ENCODE results near the gene DHX58. TPM values are rescaled to one million over a fixed set of nuclear protein-coding genes. Genes with fewer than 3 reads are reported as not detected.

The DHX58 gene
- total RNA-seq, 1 donor from 2014 or later: 28.4 TPM

DNA sequence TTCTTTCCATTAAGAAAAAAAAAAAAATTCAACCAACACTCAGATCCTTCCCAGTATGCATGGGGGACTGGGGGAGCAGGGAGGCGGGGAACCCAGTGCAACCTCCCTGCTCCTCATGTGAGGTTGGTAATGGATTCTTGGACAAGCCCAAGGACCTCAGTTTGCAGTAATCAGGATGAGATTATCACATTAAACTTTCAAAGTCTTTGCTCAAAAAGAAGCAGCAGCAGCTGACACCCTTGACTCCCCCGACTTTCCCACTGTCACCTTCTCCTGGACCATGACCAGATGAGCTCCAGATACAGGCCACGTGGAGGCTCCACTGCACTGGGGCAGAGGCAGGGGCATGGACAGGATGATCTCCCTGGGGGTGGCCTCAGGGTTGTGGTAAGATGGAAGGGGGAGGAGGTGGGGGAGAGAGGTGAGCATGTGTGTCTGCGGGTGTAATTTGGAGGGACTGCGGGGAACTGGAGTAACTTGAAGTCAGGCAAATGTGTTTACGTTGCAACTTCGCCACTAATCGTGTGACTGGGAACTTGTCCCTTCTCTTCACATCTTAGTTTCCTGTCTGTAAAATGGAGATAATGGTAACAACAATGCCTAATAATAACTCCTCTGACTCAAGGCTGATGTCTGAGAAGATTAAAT lies 34.0 kb downstream of the DHX58 start:
- intact Hi-C loops (cut with micrococcal nuclease): no loop called here
- peaks cover 11% of the 10 kb centered on the region for H3K27me3 Mint-ChIP-seq (ENCODE audit: insufficient read depth)
- no peak for DNase-seq (ENCODE audit: low spot score)
- no peaks in the 10 kb centered on the region for H3K9me3 Mint-ChIP-seq
- no peak overlapping the region for H3K27ac Mint-ChIP-seq
- H3K4me3 Mint-ChIP-seq: no peak overlapping the region
- H3K36me3 Mint-ChIP-seq (ENCODE audit: low read depth): no peaks in the 10 kb centered on the region
- H3K4me1 Mint-ChIP-seq (ENCODE audit: low read depth): no peaks in the 10 kb centered on the region

DNA sequence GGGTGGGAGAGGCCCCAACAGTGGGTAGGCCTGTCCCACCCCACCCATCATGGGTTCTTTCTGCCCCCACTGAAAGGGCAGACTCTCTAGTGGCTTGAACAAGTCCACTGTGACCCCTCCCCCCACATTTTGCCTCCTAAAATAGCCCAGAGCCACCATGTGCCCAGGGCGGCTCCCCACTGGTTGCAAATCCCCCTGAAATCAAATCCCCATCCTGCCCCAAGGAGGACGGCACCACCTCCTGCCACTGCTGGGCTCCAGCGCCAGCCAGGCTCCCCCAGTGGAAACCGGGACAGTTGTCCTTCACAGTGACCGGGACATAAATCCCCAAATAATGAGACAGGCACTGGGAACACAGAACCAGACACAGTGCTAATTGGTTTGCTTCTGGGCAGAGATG lies 34.8 kb downstream of the DHX58 start:
- Mint-ChIP-seq H3K36me3 (ENCODE audit: low read depth) (no peaks in the 10 kb centered on the region), H3K4me1 (ENCODE audit: low read depth) (no peaks in the 10 kb centered on the region), H3K9me3 (no peaks in the 10 kb centered on the region), H3K27me3 (ENCODE audit: insufficient read depth) (peaks cover 19% of the 10 kb centered on the region), H3K4me3 (no peak overlapping the region), H3K27ac (no peak overlapping the region)
- no peak for DNase-seq (ENCODE audit: low spot score)
- intact Hi-C loops (cut with micrococcal nuclease): no loop called here

DNA sequence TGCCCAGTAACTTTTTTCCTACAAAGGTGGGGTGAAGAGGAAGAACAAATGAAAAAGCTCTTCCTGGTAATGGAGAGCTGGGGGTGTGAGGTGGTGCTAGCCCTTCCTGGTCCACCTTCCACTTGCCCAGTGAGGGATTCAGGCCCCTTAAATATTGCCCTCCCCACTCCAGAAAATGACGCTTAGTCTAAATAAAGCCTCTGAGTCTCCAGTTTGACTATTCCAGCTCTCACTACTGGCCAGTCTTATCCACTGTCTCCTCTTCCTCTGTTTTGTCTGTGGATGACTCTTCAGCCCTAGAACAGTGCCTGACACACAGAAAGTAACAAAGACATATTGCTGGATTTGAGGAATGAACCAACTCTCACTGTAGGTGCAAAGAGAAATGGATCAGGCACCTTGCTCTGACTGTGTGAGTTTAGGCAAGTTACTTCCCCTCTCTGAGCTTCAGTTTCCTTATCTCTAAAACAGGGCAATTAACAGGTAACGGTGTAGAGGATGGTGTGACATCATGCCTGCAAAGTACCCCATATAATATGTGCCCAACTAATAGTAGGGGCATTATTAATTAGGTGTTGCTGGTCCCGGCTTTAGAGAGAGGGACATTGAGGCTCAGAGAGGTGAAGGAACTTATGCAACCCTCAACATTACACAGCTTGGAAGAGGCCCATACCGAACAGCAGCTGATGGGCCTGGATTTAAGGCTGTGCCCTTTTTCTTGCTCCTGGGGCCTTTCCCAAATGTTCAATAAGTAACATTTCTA lies 35.5 kb downstream of the DHX58 start:
- Mint-ChIP-seq H3K4me3 (no peak overlapping the region), H3K9me3 (no peaks in the 10 kb centered on the region), H3K27ac (no peak overlapping the region), H3K4me1 (ENCODE audit: low read depth) (peaks cover 1% of the 10 kb centered on the region), H3K27me3 (ENCODE audit: insufficient read depth) (peaks cover 21% of the 10 kb centered on the region), H3K36me3 (ENCODE audit: low read depth) (no peaks in the 10 kb centered on the region)
- intact Hi-C loops (cut with micrococcal nuclease): no loop called here
- no peak for DNase-seq (ENCODE audit: low spot score)

DNA sequence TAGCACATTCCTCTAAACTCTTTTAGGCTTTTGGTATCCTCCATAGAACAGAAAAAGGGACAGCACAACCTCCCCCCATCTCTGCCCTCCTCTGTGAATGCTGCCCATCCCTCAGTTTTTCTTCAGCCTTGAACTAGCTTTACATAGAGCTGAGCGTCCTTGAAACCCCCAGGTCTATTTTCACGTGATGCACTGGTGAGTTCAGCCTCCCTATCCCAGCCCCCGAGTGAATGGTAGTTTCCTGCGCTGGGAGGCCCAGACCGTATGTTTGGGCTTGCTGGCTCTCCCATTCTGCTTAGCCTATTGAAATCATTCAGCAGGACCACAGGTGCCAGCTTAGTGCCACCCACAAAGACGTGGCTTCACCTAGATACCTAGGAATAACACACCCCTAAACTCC lies 36.7 kb downstream of the DHX58 start:
- Mint-ChIP-seq H3K36me3 (ENCODE audit: low read depth) (no peaks in the 10 kb centered on the region), H3K27ac (no peak overlapping the region), H3K27me3 (ENCODE audit: insufficient read depth) (peaks cover 29% of the 10 kb centered on the region), H3K4me3 (no peak overlapping the region), H3K9me3 (no peaks in the 10 kb centered on the region), H3K4me1 (ENCODE audit: low read depth) (peaks cover 11% of the 10 kb centered on the region)
- DNase-seq (ENCODE audit: low spot score): no peak
- intact Hi-C loops (cut with micrococcal nuclease): no loop called here

DNA sequence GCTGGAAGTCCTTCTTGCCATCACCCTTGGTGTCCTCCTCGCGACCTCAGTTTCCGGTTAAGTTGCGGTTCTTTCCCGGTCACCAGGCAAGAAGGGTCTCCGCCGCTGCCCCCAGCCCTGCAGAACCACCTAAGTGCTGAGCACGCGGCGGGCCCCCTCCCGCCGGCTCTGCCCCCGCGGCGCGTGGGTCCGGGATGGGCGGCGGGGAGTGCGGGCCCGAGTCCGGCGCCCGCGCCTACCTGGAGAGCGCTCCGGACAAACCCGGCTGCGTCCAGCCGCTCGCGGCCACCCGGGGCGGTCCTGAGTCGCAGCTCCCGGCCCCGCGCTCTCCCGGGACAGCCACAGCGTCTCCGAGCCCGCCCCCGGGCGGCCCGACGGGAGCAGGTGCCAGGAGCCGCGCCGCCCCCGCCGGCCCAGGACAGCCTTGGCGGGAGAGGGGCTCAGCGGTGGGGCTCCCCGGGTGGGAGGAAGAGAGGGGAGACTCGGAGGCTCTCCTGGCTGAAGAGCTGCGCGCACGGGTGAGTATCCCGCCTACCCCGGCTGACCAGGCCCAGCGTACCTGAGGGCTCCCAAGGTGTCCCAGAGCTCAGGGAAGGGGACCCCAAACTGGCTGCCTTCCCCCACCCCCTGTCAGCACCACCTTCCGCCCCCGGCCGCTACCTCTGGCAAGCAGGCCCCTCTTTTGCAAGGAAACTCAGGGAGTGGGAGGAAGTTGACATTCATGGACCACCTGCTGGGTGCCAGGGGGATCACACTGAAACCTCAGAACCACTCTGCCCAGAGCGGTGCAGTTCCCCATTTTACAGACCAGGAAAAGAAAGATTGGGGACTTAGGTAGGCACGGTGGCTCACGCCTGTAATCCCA lies 40.0 kb downstream of the DHX58 start:
- intact Hi-C loops (cut with micrococcal nuclease): no loop called here
- H3K4me1 Mint-ChIP-seq (ENCODE audit: low read depth): peaks cover 11% of the 10 kb centered on the region
- peaks cover 27% of the 10 kb centered on the region for H3K27me3 Mint-ChIP-seq (ENCODE audit: insufficient read depth)
- no peaks in the 10 kb centered on the region for H3K9me3 Mint-ChIP-seq
- DNase-seq (ENCODE audit: low spot score): no peak
- no peak overlapping the region for H3K27ac Mint-ChIP-seq
- no peaks in the 10 kb centered on the region for H3K36me3 Mint-ChIP-seq (ENCODE audit: low read depth)
- H3K4me3 Mint-ChIP-seq: peak overlapping the region; percentile 11

DNA sequence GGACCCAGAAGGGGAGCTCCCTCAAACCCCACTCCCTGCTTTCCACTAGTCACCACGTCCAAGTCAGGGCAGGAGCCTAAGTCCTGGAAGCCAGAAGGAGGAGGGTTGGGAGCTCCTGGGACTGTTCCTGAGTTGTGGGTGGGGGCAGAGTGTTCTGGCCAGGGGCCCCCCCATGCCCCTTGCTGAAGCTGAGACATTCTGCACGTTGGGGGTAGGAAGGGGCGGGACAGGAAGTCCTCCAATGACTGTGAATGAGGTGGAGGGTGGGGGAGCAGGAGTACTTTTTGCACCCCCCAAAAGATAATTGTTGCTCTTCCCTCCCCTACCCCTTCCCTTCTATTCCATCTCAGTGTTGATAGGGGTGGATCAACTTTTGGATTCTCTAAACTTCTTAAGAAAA lies 40.7 kb downstream of the DHX58 start:
- intact Hi-C loops (cut with micrococcal nuclease): no loop called here
- no peak for DNase-seq (ENCODE audit: low spot score)
- peaks cover 11% of the 10 kb centered on the region for H3K4me1 Mint-ChIP-seq (ENCODE audit: low read depth)
- peak overlapping the region; percentile 47 for H3K4me3 Mint-ChIP-seq
- no peaks in the 10 kb centered on the region for H3K9me3 Mint-ChIP-seq
- no peak overlapping the region for H3K27ac Mint-ChIP-seq
- H3K36me3 Mint-ChIP-seq (ENCODE audit: low read depth): no peaks in the 10 kb centered on the region
- H3K27me3 Mint-ChIP-seq (ENCODE audit: insufficient read depth): peaks cover 27% of the 10 kb centered on the region

DNA sequence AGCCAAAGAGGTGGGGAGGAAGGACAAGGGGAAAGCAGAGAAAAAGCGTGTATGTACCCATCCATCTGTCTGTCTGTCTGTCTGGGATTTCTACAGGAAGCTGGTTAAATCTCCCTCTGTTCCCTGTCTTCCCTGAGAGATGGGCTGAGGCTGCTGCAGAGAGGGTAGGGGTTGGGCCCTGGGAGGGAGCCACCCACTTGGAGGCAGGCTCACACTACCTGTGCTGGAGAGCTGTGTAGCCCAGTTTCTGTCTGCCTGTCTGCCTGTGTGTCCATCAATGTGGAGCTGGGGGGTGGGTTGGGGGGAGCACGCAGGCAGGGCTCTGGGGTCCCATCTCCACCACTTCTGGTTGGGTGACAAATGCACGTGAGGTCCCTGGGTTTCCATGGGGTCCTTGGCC lies 43.5 kb downstream of the DHX58 start:
- Mint-ChIP-seq H3K9me3 (no peaks in the 10 kb centered on the region), H3K4me1 (ENCODE audit: low read depth) (peaks cover 24% of the 10 kb centered on the region), H3K4me3 (no peak overlapping the region), H3K27me3 (ENCODE audit: insufficient read depth) (peaks cover 25% of the 10 kb centered on the region), H3K27ac (no peak overlapping the region), H3K36me3 (ENCODE audit: low read depth) (no peaks in the 10 kb centered on the region)
- intact Hi-C loops (cut with micrococcal nuclease): no loop called here
- DNase-seq (ENCODE audit: low spot score): no peak

DNA sequence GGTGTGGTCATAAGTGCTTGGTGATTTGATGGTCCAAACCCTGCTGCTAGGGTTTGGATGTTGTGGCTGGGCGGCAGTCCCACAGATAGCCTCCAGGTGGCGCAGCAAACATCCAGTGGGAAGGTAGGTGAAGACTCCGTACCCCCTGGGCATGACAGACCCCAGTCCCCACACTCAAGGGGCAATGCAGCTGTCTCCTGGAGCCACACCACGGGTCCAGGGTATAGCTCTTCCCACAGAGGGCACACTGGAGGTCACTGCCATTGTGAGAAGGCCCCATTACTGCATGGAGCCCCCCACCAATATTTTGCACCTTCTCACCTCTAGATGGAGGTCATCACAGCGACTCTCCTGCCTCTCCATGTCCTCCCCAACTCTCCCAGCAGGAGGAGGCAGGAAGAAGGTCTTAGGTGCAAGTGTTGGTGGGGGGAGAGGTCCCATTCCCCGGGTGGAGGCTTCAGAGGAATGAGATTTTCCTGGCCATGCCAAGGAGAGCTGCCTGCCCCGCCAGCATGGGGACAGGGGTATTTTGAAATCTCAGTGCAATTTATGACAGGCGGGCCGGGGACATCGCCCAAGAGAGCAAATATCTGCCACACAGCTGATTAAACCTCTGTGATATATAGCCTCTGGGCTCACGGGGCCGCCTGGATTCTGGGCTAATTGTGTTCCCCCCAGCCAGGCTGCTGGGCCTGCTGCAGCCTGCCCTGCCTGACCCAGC lies 45.0 kb downstream of the DHX58 start:
- H3K4me3 Mint-ChIP-seq: no peak overlapping the region
- H3K36me3 Mint-ChIP-seq (ENCODE audit: low read depth): no peaks in the 10 kb centered on the region
- intact Hi-C loops (cut with micrococcal nuclease): loop anchor here (1.0 kb wide), 2 partner anchors 34 to 49 kb away; no protein-coding TSS in a partner anchor
- peaks cover 33% of the 10 kb centered on the region for H3K4me1 Mint-ChIP-seq (ENCODE audit: low read depth)
- H3K9me3 Mint-ChIP-seq: no peaks in the 10 kb centered on the region
- peaks cover 13% of the 10 kb centered on the region for H3K27me3 Mint-ChIP-seq (ENCODE audit: insufficient read depth)
- peak; percentile 53 for DNase-seq (ENCODE audit: low spot score)
- H3K27ac Mint-ChIP-seq: no peak overlapping the region

DNA sequence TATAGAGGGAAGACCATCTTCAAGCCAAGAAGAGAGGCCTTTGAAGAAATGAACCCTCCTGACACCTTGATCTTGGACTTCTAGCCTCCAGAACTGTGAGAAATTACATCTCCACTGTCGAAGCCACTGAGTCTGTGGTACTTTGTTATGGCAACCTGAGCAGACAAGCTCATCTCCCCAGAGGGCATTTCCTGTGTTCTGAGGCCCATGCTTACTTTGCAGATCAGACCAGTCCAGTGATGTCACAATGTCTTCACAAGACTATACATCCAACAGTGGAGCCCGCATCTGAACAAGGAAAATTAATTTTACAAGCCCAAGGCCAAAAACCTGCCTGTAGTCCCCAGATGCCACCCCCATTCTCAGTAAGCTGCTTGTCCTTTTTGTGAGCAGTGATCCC lies 47.3 kb downstream of the DHX58 start:
- Mint-ChIP-seq H3K4me3 (no peak overlapping the region), H3K4me1 (ENCODE audit: low read depth) (peaks cover 22% of the 10 kb centered on the region), H3K36me3 (ENCODE audit: low read depth) (no peaks in the 10 kb centered on the region), H3K27ac (peak overlapping the region; percentile 40), H3K9me3 (no peaks in the 10 kb centered on the region), H3K27me3 (ENCODE audit: insufficient read depth) (peaks cover 3% of the 10 kb centered on the region)
- intact Hi-C loops (cut with micrococcal nuclease): no loop called here
- no peak for DNase-seq (ENCODE audit: low spot score)

DNA sequence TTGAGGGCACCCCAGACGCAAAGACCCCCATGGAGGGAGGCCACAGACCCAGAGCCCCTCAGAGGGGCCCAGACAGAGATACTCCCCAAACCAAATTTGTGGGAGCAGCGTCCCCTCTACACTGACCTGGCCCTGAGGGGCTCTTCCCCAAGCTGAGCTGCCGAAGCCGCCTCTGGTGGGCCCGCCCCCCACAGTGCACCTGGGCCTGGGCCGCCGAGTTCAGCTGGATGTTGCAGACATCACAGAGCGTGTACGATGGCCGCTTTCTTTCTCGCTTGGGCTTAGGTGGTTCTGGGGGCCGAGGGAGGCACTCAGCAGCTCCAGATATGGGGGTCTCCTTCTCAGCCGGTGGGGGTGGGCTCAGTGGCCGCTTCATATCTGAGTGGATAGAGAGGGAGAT lies 49.8 kb downstream of the DHX58 start:
- Mint-ChIP-seq H3K9me3 (no peaks in the 10 kb centered on the region), H3K27ac (no peak overlapping the region), H3K4me3 (no peak overlapping the region), H3K27me3 (ENCODE audit: insufficient read depth) (peaks cover 5% of the 10 kb centered on the region), H3K4me1 (ENCODE audit: low read depth) (peaks cover 22% of the 10 kb centered on the region), H3K36me3 (ENCODE audit: low read depth) (no peaks in the 10 kb centered on the region)
- intact Hi-C loops (cut with micrococcal nuclease): no loop called here
- no peak for DNase-seq (ENCODE audit: low spot score)

DNA sequence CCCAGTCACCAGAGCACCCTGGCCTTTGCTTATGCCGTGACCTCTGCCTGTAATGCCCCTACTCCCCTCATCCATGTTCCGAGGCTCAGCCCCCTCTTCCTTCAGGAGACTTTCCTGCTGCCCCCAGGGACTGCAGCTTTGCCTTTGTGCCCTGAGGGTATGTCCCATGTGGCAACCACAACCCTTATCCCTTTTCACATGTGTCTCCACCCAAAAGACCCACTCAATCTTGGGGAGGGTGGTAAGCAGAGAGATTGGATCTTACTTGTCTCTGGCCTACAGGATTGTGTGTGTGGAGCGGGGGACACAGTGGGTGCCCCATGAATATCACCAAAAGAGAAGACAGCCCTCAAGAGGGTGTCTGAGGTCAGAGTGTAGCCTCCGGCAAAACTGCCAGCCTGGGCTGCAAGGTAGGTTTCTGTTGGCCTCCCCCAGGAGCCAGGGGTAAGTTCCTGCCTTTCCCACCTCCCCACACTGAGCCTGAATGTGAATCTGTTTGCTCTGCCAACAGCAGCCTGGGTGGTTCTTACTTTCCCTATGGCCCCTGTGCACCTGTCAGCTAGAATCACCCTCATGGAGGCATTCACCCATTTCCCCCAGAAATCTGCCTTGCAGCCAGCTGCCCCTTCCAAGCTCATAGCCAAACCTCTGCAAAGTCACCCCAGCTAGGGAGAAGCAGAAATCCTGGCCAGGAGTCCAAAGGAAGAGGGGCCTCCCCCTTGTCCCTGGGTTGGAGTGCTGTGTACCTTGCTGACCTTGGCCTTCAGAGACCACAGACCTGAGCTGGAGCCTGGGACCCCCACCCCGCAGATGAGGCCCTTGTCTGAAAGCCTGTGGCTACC lies 50.6 kb downstream of the DHX58 start:
- no peak overlapping the region for H3K27ac Mint-ChIP-seq
- intact Hi-C loops (cut with micrococcal nuclease): no loop called here
- H3K4me3 Mint-ChIP-seq: no peak overlapping the region
- peaks cover 5% of the 10 kb centered on the region for H3K27me3 Mint-ChIP-seq (ENCODE audit: insufficient read depth)
- H3K36me3 Mint-ChIP-seq (ENCODE audit: low read depth): no peaks in the 10 kb centered on the region
- no peaks in the 10 kb centered on the region for H3K9me3 Mint-ChIP-seq
- peaks cover 22% of the 10 kb centered on the region for H3K4me1 Mint-ChIP-seq (ENCODE audit: low read depth)
- DNase-seq (ENCODE audit: low spot score): no peak

DNA sequence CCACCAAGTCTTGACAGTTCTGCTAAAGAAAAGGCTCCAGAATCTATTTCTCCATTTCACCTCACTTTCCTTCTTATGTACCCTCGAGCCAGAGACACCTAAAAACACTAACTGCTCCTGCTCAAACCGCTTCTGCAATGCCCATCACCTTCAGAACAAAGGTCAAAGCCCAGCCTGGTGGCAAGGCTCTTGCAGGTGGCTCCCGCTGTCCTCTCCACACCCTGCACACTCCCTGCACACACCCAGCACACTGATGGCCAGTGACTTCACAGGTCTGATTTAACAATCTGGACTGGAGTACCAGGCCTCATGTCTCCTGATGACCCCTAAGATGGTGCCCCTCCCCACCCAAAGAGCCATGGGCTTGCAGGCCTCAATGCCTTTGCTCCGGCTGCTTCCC lies 52.3 kb downstream of the DHX58 start:
- intact Hi-C loops (cut with micrococcal nuclease): no loop called here
- no peaks in the 10 kb centered on the region for H3K36me3 Mint-ChIP-seq (ENCODE audit: low read depth)
- peaks cover 20% of the 10 kb centered on the region for H3K4me1 Mint-ChIP-seq (ENCODE audit: low read depth)

More for the DNA sequence above, 52.3 kb downstream of the DHX58 start:
- Mint-ChIP-seq H3K27me3 (ENCODE audit: insufficient read depth) (peaks cover 5% of the 10 kb centered on the region), H3K27ac (no peak overlapping the region), H3K9me3 (no peaks in the 10 kb centered on the region), H3K4me3 (no peak overlapping the region)
- DNase-seq (ENCODE audit: low spot score): no peak
